CD14-positive monocyte (primary cell): ENCODE data around the gene MRM3. TPM values are rescaled to one million over a fixed set of nuclear protein-coding genes. Genes with fewer than 3 reads are reported as not detected.
"Not testable (repeated sequence)": the region's sequence is repeated elsewhere in the genome, so short reads cannot be mapped to it uniquely, and the experiment has no call there.

Experiments used
- DNase-seq, 3 donors: peaks; one replicate each; pipeline ENCODE4 v3.0.0-alpha.2; 2011 to 2022
- H2AFZ ChIP-seq: 2 replicates; pipeline ENCODE4 v1.6.0; 2012; ENCODE audit warnings: mild to moderate bottlenecking, low read depth, low read length, inconsistent platforms; ENCODE audit not compliant: insufficient read depth, poor library complexity, severe bottlenecking
- H3K27ac ChIP-seq, 2 donors: 1 replicate in 1 of 2; 2 replicates in 1 of 2; pipeline ENCODE4 v1.5.1; 2012 to 2013; ENCODE audit warnings: low read length in 2 of 2, control low read depth in 1 of 2, inconsistent platforms in 1 of 2, low read depth in 1 of 2, mild to moderate bottlenecking in 1 of 2
- H3K27me3 ChIP-seq, 2 donors: one replicate each; pipeline versions ENCODE4 v1.6.0 to v1.6.1; 2011 to 2013; ENCODE audit warnings: low read length in 2 of 2; ENCODE audit not compliant: control insufficient read depth in 2 of 2, insufficient read depth in 2 of 2
- H3K36me3 ChIP-seq, 2 donors: replicated peaks in 1 of 2; 1 replicate in 1 of 2; 2 replicates in 1 of 2; pipeline versions ENCODE4 v1.5.1 to v1.6.1; 2012 to 2013; ENCODE audit warnings: low read length in 2 of 2, control low read depth in 1 of 2, inconsistent platforms in 1 of 2, mild to moderate bottlenecking in 1 of 2; ENCODE audit not compliant: insufficient read depth in 2 of 2, control insufficient read depth in 1 of 2
- H3K4me1 ChIP-seq, 2 donors: 1 replicate in 1 of 2; 2 replicates in 1 of 2; pipeline versions ENCODE4 v1.5.1 to v1.6.1; 2012 to 2013; ENCODE audit warnings: low read length in 2 of 2, control low read depth in 1 of 2, inconsistent platforms in 1 of 2, mild to moderate bottlenecking in 1 of 2, moderate library complexity in 1 of 2; ENCODE audit not compliant: insufficient read depth in 2 of 2, control insufficient read depth in 1 of 2
- H3K4me2 ChIP-seq: replicated peaks from 2 replicates; pipeline ENCODE3; 2012; ENCODE audit warnings: low read length, moderate library complexity, mild to moderate bottlenecking; ENCODE audit not compliant: poor library complexity, severe bottlenecking; ENCODE audit errors: extremely low read depth
- H3K4me3 ChIP-seq, 3 experiments: fragments of 200-600 bp in 1 of 3; sonication (generic) in 1 of 3; replicated peaks in 1 of 3; 1 replicate in 2 of 3; 2 replicates in 1 of 3; pipeline ENCODE4 v1.5.1; 2011 to 2013; ENCODE audit warnings: low read length in 3 of 3, mild to moderate bottlenecking in 3 of 3, control low read depth in 2 of 3, low read depth in 2 of 3, inconsistent platforms in 1 of 3, moderate library complexity in 1 of 3
- H3K79me2 ChIP-seq: 2 replicates; pipeline ENCODE4 v1.6.0; 2012; ENCODE audit warnings: mild to moderate bottlenecking, control low read depth, inconsistent platforms, low read length, moderate library complexity; ENCODE audit not compliant: insufficient read depth
- H3K9ac ChIP-seq: 2 replicates; pipeline ENCODE4 v1.6.0; 2017; ENCODE audit warnings: low read length, mild to moderate bottlenecking; ENCODE audit not compliant: insufficient read depth, poor library complexity, severe bottlenecking
- H3K9me3 ChIP-seq, 2 donors: replicated peaks in 1 of 2; 1 replicate in 1 of 2; 2 replicates in 1 of 2; pipeline versions ENCODE4 v1.5.1 to v1.6.1; 2012 to 2013; ENCODE audit warnings: low read length in 2 of 2, control low read depth in 1 of 2; ENCODE audit not compliant: control insufficient read depth in 1 of 2, insufficient read depth in 1 of 2
- H4K20me1 ChIP-seq: 2 replicates; pipeline ENCODE4 v1.6.0; 2012; ENCODE audit warnings: mild to moderate bottlenecking, low read length, control low read depth, moderate library complexity; ENCODE audit not compliant: insufficient read depth
- H3K27ac Mint-ChIP-seq, 7 donors: one replicate each; pipeline ENCODE4 v1.8.0; 2020; ENCODE audit warnings: mild to moderate bottlenecking in 7 of 7, mixed read lengths in 7 of 7, moderate library complexity in 6 of 7, inconsistent platforms in 2 of 7
- H3K27me3 Mint-ChIP-seq, 3 donors: one replicate each; pipeline ENCODE4 v1.8.0; 2021 to 2022; ENCODE audit warnings: low read depth in 3 of 3, mild to moderate bottlenecking in 3 of 3, mixed read lengths in 3 of 3, moderate library complexity in 3 of 3, inconsistent platforms in 1 of 3
- H3K36me3 Mint-ChIP-seq, 2 donors: one replicate each; pipeline ENCODE4 v1.8.0; 2020; ENCODE audit warnings: mixed read lengths in 2 of 2, inconsistent platforms in 1 of 2, mild to moderate bottlenecking in 1 of 2
- H3K4me1 Mint-ChIP-seq: one replicate; pipeline ENCODE4 v1.8.0; 2020; ENCODE audit warnings: mild to moderate bottlenecking, mixed read lengths
- H3K4me3 Mint-ChIP-seq, 2 donors: one replicate each; pipeline ENCODE4 v1.8.0; 2020; ENCODE audit warnings: mild to moderate bottlenecking in 2 of 2, mixed read lengths in 2 of 2, moderate library complexity in 1 of 2
- H3K9me3 Mint-ChIP-seq, 7 donors: one replicate each; pipeline ENCODE4 v1.8.0; 2020 to 2022; ENCODE audit warnings: mixed read lengths in 7 of 7, mild to moderate bottlenecking in 6 of 7, moderate library complexity in 6 of 7, inconsistent platforms in 2 of 7
- CTCF ChIP-seq: fragments of 200-600 bp; IDR thresholded peaks from one replicate; pipeline ENCODE4 v1.8.0; 2022; ENCODE audit warnings: antibody characterized with exemption, mild to moderate bottlenecking
- WGBS: methylation state at CpG from one replicate; pipeline ENCODE4 v1.1.5; 2013; ENCODE audit warnings: missing lambda C conversion rate; ENCODE audit not compliant: insufficient coverage; 5-methylcytosine and 5-hydroxymethylcytosine counted together
- intact Hi-C, 2 donors: fragments of 100-400 bp; cut with micrococcal nuclease; formaldehyde crosslinking; loops; one replicate each; pipeline versions ENCODE4 v1.15.0 to v1.15.1; 2023
- polyA plus RNA-seq, 3 donors: library from polyadenylated mRNA; depleted of rRNA in 1 of 3; unstranded in 2 of 3; stranded (reverse) in 1 of 3; fragments of 300-500 nt in 2 of 3; fragments of >200 nt in 1 of 3; fragmentation: Illumina TruSeq in 2 of 3; gene quantifications; 1 replicate in 2 of 3; 2 replicates in 1 of 3; pipeline ENCODE4 v1.2.3, GENCODE V29; 2012 to 2021

The MRM3 gene
- polyA plus RNA-seq, 3 donors: 9.3 to 15.4 (median 12.8) TPM

GRCh38 chr17:749359-749758, 32.8 kb upstream of the MRM3 start:
- H3K9ac ChIP-seq, H3K27me3 ChIP-seq, DNase-seq, H3K4me3 Mint-ChIP-seq, H3K27me3 Mint-ChIP-seq, H3K9me3 ChIP-seq, H3K4me2 ChIP-seq, H3K27ac ChIP-seq, H4K20me1 ChIP-seq, H2AFZ ChIP-seq, H3K9me3 Mint-ChIP-seq, H3K4me3 ChIP-seq, intact Hi-C loops: not testable (repeated sequence)
- Mint-ChIP-seq H3K27ac (peak overlapping the region in 1 of 7 donors; percentile 41), H3K36me3 (peaks cover 42 to 44% of the 10 kb centered on the region in 2 donors), H3K4me1 (peaks cover 29% of the 10 kb centered on the region)
- WGBS: 92% methylated on average over 3 of the region's 7 CpGs
- H3K36me3 ChIP-seq: peaks cover 38 to 42% of the 10 kb centered on the region in 2 donors
- peaks cover 43% of the 10 kb centered on the region for H3K79me2 ChIP-seq
- peaks cover 19 to 26% of the 10 kb centered on the region in 2 donors for H3K4me1 ChIP-seq

- Histone ChIP-seq H2AFZ (peak overlapping the region; percentile 99), H3K4me1 (peaks cover 19 to 26% of the 10 kb centered on the region in 2 donors), H3K36me3 (peaks cover 26 to 30% of the 10 kb centered on the region in 2 donors), H3K4me3 (peak overlapping the region in 1 of 3 experiments; percentile 87), H3K27ac (no peak overlapping the region), H3K4me2 (peak overlapping the region; percentile 98), H3K9ac (peak overlapping the region; percentile 89), H4K20me1 (peaks cover 5% of the 10 kb centered on the region), H3K27me3 (no peaks in the 10 kb centered on the region), H3K79me2 (peaks cover 43% of the 10 kb centered on the region), H3K9me3 (no peaks in the 10 kb centered on the region)
- no peak for DNase-seq
- intact Hi-C loops: loop anchor here (5.0 kb wide), 2 partner anchors 33 to 603 kb away; no protein-coding TSS in a partner anchor
- Mint-ChIP-seq H3K4me3 (peak overlapping the region; percentile 13 to 98), H3K9me3 (peaks cover 0 to 3% (median 0%) of the 10 kb centered on the region in 7 donors), H3K27ac (peak overlapping the region in 4 of 7 donors; percentile 1 to 92 (median 38)), H3K36me3 (peaks cover 32 to 34% of the 10 kb centered on the region in 2 donors), H3K4me1 (peaks cover 29% of the 10 kb centered on the region), H3K27me3 (peaks cover 0 to 7% (median 2%) of the 10 kb centered on the region in 3 donors)
- WGBS: 83% methylated on average over 4 of the region's 8 CpGs
- TF ChIP-seq CTCF: no peak
These were observed 31.6 kb upstream of the MRM3 start for GRCh38 chr17:750431-751037.
